ENCODE measurements around the gene DPH7.

- TF ChIP-seq ZFP30 (CRISPR knock-in tag; IDR thresholded peaks at IDR 0.05) (no peak), PATZ1 (CRISPR knock-in tag; IDR thresholded peaks at IDR 0.05; ENCODE audit: borderline replicate concordance) (no peak), SNAI2 (CRISPR knock-in tag; IDR thresholded peaks at IDR 0.05) (no peak), CREB5 (CRISPR knock-in tag; IDR thresholded peaks at IDR 0.05; ENCODE audit: low read depth) (no peak), ESRRG (CRISPR knock-in tag; IDR thresholded peaks at IDR 0.05) (no peak), ZFP3 (CRISPR knock-in tag; IDR thresholded peaks at IDR 0.05) (no peak)
- TF ChIP-seq, protein P1, sequence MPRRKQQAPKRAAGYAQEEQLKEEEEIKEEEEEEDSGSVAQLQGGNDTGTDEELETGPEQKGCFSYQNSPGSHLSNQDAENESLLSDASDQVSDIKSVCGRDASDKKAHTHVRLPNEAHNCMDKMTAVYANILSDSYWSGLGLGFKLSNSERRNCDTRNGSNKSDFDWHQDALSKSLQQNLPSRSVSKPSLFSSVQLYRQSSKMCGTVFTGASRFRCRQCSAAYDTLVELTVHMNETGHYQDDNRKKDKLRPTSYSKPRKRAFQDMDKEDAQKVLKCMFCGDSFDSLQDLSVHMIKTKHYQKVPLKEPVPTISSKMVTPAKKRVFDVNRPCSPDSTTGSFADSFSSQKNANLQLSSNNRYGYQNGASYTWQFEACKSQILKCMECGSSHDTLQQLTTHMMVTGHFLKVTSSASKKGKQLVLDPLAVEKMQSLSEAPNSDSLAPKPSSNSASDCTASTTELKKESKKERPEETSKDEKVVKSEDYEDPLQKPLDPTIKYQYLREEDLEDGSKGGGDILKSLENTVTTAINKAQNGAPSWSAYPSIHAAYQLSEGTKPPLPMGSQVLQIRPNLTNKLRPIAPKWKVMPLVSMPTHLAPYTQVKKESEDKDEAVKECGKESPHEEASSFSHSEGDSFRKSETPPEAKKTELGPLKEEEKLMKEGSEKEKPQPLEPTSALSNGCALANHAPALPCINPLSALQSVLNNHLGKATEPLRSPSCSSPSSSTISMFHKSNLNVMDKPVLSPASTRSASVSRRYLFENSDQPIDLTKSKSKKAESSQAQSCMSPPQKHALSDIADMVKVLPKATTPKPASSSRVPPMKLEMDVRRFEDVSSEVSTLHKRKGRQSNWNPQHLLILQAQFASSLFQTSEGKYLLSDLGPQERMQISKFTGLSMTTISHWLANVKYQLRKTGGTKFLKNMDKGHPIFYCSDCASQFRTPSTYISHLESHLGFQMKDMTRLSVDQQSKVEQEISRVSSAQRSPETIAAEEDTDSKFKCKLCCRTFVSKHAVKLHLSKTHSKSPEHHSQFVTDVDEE (CRISPR knock-in tag; IDR thresholded peaks at IDR 0.05) = no peak
Measured at GRCh38 chr9:137621131-137621757, 42.5 kb upstream of the DPH7 start.
